Measurements from ENCODE around the gene SIK2. TPM values are rescaled to one million over a fixed set of nuclear protein-coding genes. Genes with fewer than 3 reads are reported as not detected.

The SIK2 gene
- total and polyA plus RNA-seq, 9 of the 15 experiments (the other 6 are each of a cell fraction or from before 2014, with no cell fraction given), result 0.74 to 11.6 (median 3.8) TPM

GRCh38 chr11:111696556-111696955, 94.3 kb downstream of the SIK2 start:
- BruUV-seq (replicated peaks), result no TSS peak
- no peak overlapping the region for H3K4me3 ChIP-seq
- no peak overlapping the region for H3K9ac ChIP-seq (ENCODE audit: insufficient read depth in 1 of 2, low read depth in 2 of 2, low read length in 2 of 2)
- H3K9me3 ChIP-seq (replicated peaks; ENCODE audit: control insufficient read depth, insufficient read depth, low read depth, low read length), result no peaks in the 10 kb centered on the region
- WGBS (ENCODE audit: insufficient coverage, low coverage, missing lambda C conversion rate), result 26% methylated on average over 1 of the region's 1 CpG
- TF ChIP-seq ZNF830 (CRISPR knock-in tag; IDR thresholded peaks at IDR 0.05) (no peak), SMARCE1 (IDR thresholded peaks at IDR 0.05) (no peak), ZC3H11A (IDR thresholded peaks at IDR 0.05; ENCODE audit: low read depth, low read length) (no peak), ZNF212 (CRISPR knock-in tag; IDR thresholded peaks at IDR 0.05) (no peak), TCF3 (CRISPR knock-in tag; IDR thresholded peaks at IDR 0.05) (no peak), ELF4 (CRISPR knock-in tag; IDR thresholded peaks at IDR 0.05) (no peak), CBX1 (IDR thresholded peaks at IDR 0.05; ENCODE audit: low read depth) (no peak), NR2C1 (IDR thresholded peaks at IDR 0.05) (no peak), NR2C1 (tag; IDR thresholded peaks at IDR 0.05) (no peak), BMI1 (IDR thresholded peaks at IDR 0.05; ENCODE audit: low read length) (no peak)
- TF ChIP-seq, protein P1, sequence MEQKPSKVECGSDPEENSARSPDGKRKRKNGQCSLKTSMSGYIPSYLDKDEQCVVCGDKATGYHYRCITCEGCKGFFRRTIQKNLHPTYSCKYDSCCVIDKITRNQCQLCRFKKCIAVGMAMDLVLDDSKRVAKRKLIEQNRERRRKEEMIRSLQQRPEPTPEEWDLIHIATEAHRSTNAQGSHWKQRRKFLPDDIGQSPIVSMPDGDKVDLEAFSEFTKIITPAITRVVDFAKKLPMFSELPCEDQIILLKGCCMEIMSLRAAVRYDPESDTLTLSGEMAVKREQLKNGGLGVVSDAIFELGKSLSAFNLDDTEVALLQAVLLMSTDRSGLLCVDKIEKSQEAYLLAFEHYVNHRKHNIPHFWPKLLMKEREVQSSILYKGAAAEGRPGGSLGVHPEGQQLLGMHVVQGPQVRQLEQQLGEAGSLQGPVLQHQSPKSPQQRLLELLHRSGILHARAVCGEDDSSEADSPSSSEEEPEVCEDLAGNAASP (IDR thresholded peaks at IDR 0.05), result no peak
- POLR2A ChIA-PET, result interaction anchor here (0.7 kb wide), 1 partner anchor 264 kb away, joined by 3 read pairs; no protein-coding TSS in a partner anchor
- peaks cover 14 to 37% of the 10 kb centered on the region in 2 experiments; a peak in 4 of 5 replicates for H3K4me1 ChIP-seq (replicated peaks in 1 of 2; ENCODE audit: control insufficient read depth in 2 of 2, insufficient read depth in 2 of 2, low read length in 2 of 2)
- ATAC-seq (no peak), FAIRE-seq (no peak), DNase-seq (ENCODE audit: extremely low read depth in 1 of 4, low spot score in 3 of 4) (no peak)
- no peak overlapping the region for H3K27ac ChIP-seq (ENCODE audit: extremely low read depth, low read depth, low read length)
- H4K20me1 ChIP-seq (replicated peaks; ENCODE audit: control insufficient read depth, insufficient read depth, low read length), result no peaks in the 10 kb centered on the region
- H2AFZ ChIP-seq (ENCODE audit: low read depth, low read length), result no peak overlapping the region
- peaks cover 8% of the 10 kb centered on the region; the same call in 2 of the 3 replicates for H3K79me2 ChIP-seq (ENCODE audit: control insufficient read depth, insufficient read depth, low read length)
- CTCF ChIA-PET (ENCODE audit: low intra/inter-chr PET ratio), result no interaction called here
- no peaks in the 10 kb centered on the region; the same call in 2 of the 3 replicates for H3K36me3 ChIP-seq (ENCODE audit: control insufficient read depth, insufficient read depth, low read length)
- intact Hi-C loops (cut with micrococcal nuclease), result loop anchor here (5.0 kb wide), 1 partner anchor 94 kb away; the partner anchor contains the start of gene SIK2
- H3K27me3 ChIP-seq (ENCODE audit: control insufficient read depth in 2 of 2, insufficient read depth in 2 of 2, low read length in 2 of 2), result no peaks in the 10 kb centered on the region
- in situ Hi-C loops (cut with MboI), result no loop called here
- no peaks in the 10 kb centered on the region for H3K9me1 ChIP-seq (ENCODE audit: control insufficient read depth, insufficient read depth, low read length)
- H3K4me2 ChIP-seq (ENCODE audit: insufficient read depth, low read length), result no peak overlapping the region
